HG03196 (cell line): ENCODE measurements around the gene KIAA1328.
"Not testable (repeated sequence)": the region's sequence is repeated elsewhere in the genome, so short reads cannot be mapped to it uniquely, and the experiment has no call there.

Source experiments
- ATAC-seq: cut with Tn5 transposase; IDR thresholded peaks from one replicate; pipeline ENCODE4 v1.9.1; 2021; ENCODE audit not compliant: unreplicated experiment

The KIAA1328 gene

GRCh38 chr18:36825526-36825925, 3.4 kb upstream of the KIAA1328 start:
- no peak for ATAC-seq

GRCh38 chr18:36826556-36826955, 2.4 kb upstream of the KIAA1328 start:
- no peak for ATAC-seq

- peak; percentile 6 for ATAC-seq
These were observed 734 bp upstream of the KIAA1328 start for GRCh38 chr18:36828157-36828629.

GRCh38 chr18:36829362-36830157, 633 bp downstream of the KIAA1328 start:
- no peak for ATAC-seq

- ATAC-seq, result no peak
These were observed 1.2 kb downstream of the KIAA1328 start for GRCh38 chr18:36830158-36830495.

- no peak for ATAC-seq
These were observed 2.2 kb downstream of the KIAA1328 start for GRCh38 chr18:36831139-36831538.

- no peak for ATAC-seq
These were observed 4.2 kb downstream of the KIAA1328 start for GRCh38 chr18:36833120-36833519.

- no peak for ATAC-seq
These were observed 7.0 kb downstream of the KIAA1328 start for GRCh38 chr18:36835927-36836326.

- no peak for ATAC-seq
These were observed 10.9 kb downstream of the KIAA1328 start for GRCh38 chr18:36839835-36840234.

GRCh38 chr18:36843199-36843598, 14.3 kb downstream of the KIAA1328 start:
- no peak for ATAC-seq

- no peak for ATAC-seq
These were observed 14.9 kb downstream of the KIAA1328 start for GRCh38 chr18:36843784-36844183.

- no peak for ATAC-seq
These were observed 19.7 kb downstream of the KIAA1328 start for GRCh38 chr18:36848609-36849008.

GRCh38 chr18:36849288-36850006, 20.5 kb downstream of the KIAA1328 start:
- ATAC-seq, result no peak

GRCh38 chr18:36850527-36851201, 21.7 kb downstream of the KIAA1328 start:
- ATAC-seq, result no peak

- no peak for ATAC-seq
These were observed 22.3 kb downstream of the KIAA1328 start for GRCh38 chr18:36851202-36851590.

GRCh38 chr18:36856815-36857214, 27.9 kb downstream of the KIAA1328 start:
- ATAC-seq, result no peak

- no peak for ATAC-seq
These were observed 33.3 kb downstream of the KIAA1328 start for GRCh38 chr18:36862182-36862581.

GRCh38 chr18:36867056-36867455, 38.1 kb downstream of the KIAA1328 start:
- no peak for ATAC-seq

GRCh38 chr18:36871801-36872200, 42.9 kb downstream of the KIAA1328 start:
- no peak for ATAC-seq

- no peak for ATAC-seq
These were observed 43.4 kb downstream of the KIAA1328 start for GRCh38 chr18:36872329-36872728.

GRCh38 chr18:36873826-36874225, 44.9 kb downstream of the KIAA1328 start:
- ATAC-seq, result not testable (repeated sequence)

GRCh38 chr18:36879796-36880195, 50.9 kb downstream of the KIAA1328 start:
- ATAC-seq, result not testable (repeated sequence)
